ENCODE results near the gene CCDC157. TPM values are rescaled to one million over a fixed set of nuclear protein-coding genes. Genes with fewer than 3 reads are reported as not detected.

Gene CCDC157
- total RNA-seq, 1 donor from 2014 or later = 0.53 TPM

DNA sequence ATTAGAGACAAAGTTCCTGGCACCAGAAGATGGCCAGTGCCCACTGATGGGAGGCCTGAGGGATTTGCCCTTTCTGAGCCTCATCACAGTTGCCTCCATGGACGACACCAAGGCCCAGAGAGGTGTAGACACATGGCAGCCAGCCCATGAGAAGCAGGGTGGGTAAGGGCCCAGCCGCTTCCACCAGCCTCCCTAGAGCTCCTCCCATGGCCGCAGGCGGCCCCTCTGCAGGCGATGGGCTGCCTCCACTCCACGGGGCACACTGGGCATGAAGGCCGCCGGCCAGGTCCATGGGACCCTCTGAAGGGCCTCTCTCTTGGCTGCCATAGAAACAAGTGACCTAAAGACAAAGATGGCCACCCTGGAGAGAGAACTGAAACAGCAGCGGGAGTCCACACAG lies 14.5 kb downstream of the CCDC157 start:
- Histone ChIP-seq H3K4me3 (ENCODE audit: low read depth, low read length) (no peak overlapping the region), H3K36me3 (ENCODE audit: control insufficient read depth, insufficient read depth, low read length) (no peaks in the 10 kb centered on the region), H3K27me3 (ENCODE audit: control insufficient read depth, insufficient read depth, low read length) (no peaks in the 10 kb centered on the region)
- DNase-seq (ENCODE audit: low read depth) = no peak
- FAIRE-seq = no peak
- TF ChIP-seq, protein P1, sequence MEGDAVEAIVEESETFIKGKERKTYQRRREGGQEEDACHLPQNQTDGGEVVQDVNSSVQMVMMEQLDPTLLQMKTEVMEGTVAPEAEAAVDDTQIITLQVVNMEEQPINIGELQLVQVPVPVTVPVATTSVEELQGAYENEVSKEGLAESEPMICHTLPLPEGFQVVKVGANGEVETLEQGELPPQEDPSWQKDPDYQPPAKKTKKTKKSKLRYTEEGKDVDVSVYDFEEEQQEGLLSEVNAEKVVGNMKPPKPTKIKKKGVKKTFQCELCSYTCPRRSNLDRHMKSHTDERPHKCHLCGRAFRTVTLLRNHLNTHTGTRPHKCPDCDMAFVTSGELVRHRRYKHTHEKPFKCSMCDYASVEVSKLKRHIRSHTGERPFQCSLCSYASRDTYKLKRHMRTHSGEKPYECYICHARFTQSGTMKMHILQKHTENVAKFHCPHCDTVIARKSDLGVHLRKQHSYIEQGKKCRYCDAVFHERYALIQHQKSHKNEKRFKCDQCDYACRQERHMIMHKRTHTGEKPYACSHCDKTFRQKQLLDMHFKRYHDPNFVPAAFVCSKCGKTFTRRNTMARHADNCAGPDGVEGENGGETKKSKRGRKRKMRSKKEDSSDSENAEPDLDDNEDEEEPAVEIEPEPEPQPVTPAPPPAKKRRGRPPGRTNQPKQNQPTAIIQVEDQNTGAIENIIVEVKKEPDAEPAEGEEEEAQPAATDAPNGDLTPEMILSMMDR (IDR thresholded peaks at IDR 0.05; ENCODE audit: insufficient read depth, low read length, severe bottlenecking) = no peak

DNA sequence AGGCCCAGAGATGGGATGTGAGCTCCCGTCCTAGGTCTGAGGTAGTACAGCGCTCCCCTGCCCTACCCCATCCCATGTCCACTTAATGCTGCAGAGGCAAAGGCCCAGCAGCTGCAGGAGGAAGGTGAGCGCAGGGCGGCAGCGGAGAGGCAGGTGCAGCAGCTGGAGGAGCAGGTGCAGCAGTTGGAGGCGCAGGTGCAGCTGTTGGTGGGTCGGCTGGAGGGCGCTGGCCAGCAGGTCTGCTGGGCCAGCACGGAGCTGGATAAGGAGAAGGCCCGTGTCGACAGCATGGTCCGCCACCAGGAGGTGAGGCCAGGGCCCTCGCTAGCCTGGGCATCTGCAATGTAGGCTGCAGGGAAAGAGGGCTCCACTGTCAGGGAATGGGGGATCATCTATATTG lies 15.2 kb downstream of the CCDC157 start:
- no peak for FAIRE-seq
- TF ChIP-seq, protein P1 (IDR thresholded peaks at IDR 0.05; ENCODE audit: insufficient read depth, low read length, severe bottlenecking) = no peak

DNA sequence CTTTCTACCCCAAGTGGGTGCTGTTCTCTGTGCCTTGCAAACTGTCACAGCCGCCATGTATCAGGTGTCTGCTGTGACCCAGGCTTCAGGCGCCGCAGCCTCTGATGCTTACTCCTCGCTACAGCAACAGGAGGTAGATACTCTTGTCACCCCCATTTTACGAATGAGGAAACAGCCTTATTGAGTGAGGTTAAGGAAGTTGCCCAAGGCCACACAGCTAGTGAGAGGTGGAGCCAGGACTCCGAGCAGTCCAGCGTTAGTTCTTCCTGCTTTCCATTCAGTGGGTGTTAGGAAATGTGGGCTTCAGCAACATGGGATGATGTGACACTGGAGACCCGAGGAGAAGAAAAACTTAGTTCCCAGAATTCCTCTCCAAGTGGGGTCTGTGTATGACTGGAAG lies 16.1 kb downstream of the CCDC157 start:
- peaks cover 1% of the 10 kb centered on the region for H3K36me3 ChIP-seq (ENCODE audit: control insufficient read depth, insufficient read depth, low read length)
- H3K27me3 ChIP-seq (ENCODE audit: control insufficient read depth, insufficient read depth, low read length) = no peaks in the 10 kb centered on the region
- no peak overlapping the region for H3K4me3 ChIP-seq (ENCODE audit: low read depth, low read length)
- peak; percentile 95 for FAIRE-seq
- TF ChIP-seq, protein P1 (IDR thresholded peaks at IDR 0.05; ENCODE audit: insufficient read depth, low read length, severe bottlenecking) = no peak
- no peak for DNase-seq (ENCODE audit: low read depth)

More for the DNA sequence above, 15.2 kb downstream of the CCDC157 start:
- Histone ChIP-seq H3K36me3 (ENCODE audit: control insufficient read depth, insufficient read depth, low read length) (no peaks in the 10 kb centered on the region), H3K4me3 (ENCODE audit: low read depth, low read length) (no peak overlapping the region), H3K27me3 (ENCODE audit: control insufficient read depth, insufficient read depth, low read length) (no peaks in the 10 kb centered on the region)
- no peak for DNase-seq (ENCODE audit: low read depth)

DNA sequence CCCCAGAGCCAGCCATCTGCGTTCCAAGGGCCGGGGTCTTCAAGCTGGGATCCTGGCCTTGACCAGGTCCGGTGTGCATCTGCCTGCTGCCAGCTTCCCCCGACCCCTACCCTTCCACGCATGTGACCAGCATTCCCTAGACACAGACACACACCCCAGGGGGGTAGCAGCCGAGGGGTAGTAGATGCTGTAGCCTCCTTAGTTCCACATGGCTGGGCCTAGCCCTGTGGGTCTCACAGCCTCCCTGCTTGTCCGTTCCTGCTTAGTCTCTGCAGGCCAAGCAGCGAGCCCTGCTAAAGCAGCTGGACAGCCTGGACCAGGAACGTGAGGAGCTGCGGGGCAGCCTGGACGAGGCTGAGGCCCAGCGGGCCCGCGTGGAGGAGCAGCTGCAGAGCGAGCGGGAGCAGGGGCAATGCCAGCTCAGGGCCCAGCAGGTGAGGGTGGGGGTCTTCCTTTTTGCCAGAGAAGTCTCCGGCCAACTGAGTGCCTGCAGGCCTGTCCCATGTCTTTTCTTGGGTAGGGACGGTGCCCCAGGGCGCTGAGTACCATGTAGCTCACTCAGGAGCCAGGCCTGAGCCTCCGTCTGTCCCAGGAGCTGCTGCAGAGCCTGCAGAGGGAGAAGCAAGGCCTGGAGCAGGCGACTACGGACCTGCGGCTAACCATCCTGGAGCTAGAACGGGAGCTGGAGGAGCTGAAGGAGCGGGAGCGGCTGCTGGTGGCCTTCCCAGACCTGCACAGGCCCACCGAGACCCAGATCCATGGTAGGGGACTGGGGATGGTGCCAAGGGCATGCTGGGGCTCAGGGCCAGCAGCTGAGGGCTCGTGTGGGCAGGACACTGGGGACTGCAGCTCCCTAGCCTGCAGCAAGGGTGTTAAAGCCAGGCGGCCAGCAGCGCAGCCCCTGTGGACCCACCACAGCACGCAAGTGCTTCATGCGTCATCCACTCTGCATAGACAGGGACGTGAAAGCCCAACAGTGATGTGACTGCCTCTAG lies 16.8 kb downstream of the CCDC157 start:
- TF ChIP-seq, protein P1 (IDR thresholded peaks at IDR 0.05; ENCODE audit: insufficient read depth, low read length, severe bottlenecking) = no peak
- DNase-seq (ENCODE audit: low read depth) (no peak), FAIRE-seq (no peak)
- no peaks in the 10 kb centered on the region for H3K27me3 ChIP-seq (ENCODE audit: control insufficient read depth, insufficient read depth, low read length)
- H3K36me3 ChIP-seq (ENCODE audit: control insufficient read depth, insufficient read depth, low read length) = peaks cover 1% of the 10 kb centered on the region
- H3K4me3 ChIP-seq (ENCODE audit: low read depth, low read length) = no peak overlapping the region

DNA sequence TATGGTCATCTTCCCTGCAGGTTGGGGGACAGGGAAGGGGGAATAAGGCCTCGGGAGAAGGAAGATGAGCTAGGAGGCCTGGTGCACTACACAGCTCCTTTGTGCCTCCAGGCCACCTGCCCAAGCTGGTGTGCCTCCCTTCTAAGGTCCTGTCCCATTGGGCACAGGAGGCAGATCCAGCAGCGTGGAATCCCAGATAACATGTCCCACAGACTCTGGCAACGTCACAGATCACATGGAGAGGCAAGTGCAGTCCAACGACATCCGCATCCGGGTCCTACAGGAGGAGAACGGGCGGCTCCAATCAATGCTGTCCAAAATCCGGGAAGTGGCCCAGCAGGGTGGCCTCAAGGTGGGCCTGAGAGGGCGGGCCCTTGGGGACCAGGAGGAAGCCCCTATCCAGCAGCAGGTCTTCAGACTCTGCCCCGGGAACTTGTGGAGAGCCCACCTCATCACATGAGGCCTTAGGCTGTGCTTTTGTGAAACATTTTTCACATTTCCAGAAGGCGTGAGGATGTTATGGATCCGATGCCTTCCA lies 18.6 kb downstream of the CCDC157 start:
- DNase-seq (ENCODE audit: low read depth) (no peak), FAIRE-seq (no peak)
- Histone ChIP-seq H3K4me3 (ENCODE audit: low read depth, low read length) (no peak overlapping the region), H3K27me3 (ENCODE audit: control insufficient read depth, insufficient read depth, low read length) (no peaks in the 10 kb centered on the region), H3K36me3 (ENCODE audit: control insufficient read depth, insufficient read depth, low read length) (peaks cover 8% of the 10 kb centered on the region)
- TF ChIP-seq, protein P1 (IDR thresholded peaks at IDR 0.05; ENCODE audit: insufficient read depth, low read length, severe bottlenecking) = no peak
